T-helper 1 cell (primary cell): ENCODE results near the gene MGRN1.
A peak's percentile ranks its signal among the peaks of the same experiment; 100 is the strongest.

ENCODE experiments used
- DNase-seq, 5 donors: peaks; one replicate each; pipeline ENCODE4 v3.0.0-alpha.2; 2012 to 2020

Gene MGRN1

DNA sequence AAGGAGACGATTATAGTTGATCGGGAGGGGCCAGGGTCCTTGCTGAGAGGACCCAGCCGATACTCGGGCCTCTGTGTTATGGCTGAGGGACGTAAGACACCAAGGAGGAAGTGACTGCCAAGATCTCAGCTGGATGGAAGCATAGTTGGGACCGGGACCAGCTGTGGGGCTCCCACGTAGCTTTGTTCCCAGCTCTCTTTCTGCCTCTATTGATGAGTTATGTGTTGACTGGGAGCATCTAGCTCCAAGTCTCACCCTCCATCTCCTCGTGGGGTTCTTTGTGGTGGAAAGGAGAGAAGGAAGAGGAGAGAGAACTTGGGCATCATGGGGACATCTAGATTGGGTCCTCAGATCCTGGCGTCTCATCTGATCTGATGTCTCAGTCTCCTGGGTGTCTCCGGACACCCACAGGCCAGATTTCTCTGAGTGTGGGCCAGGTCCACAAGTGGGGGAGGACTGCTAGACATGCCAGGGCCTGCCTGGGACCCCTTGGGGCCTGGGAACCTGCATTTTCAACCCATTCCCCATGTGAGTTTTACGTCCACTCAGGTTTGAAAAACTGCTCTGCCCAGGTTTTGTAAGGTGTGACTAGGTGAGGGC is 1.0 kb downstream of the MGRN1 start:
- DNase-seq = no peak

DNA sequence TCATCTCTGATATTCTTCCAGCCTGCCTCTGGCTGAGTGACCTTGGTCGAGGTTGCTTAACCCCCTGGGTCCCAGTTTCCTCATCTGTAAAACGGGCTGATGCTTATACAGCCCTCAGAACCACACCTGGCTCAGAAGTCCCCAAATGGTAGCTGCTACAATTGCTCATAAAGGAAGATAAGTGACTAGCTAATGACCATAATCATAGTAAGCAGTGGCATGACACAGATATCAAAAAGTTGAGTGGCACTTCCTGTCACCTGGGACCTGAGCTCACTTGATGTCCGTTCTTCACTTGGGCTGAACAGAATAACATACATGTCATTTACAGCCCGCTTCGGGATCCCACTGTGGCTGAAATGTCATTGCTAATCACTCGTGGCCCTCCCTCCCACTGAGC is 1.8 kb downstream of the MGRN1 start:
- no peak for DNase-seq

DNA sequence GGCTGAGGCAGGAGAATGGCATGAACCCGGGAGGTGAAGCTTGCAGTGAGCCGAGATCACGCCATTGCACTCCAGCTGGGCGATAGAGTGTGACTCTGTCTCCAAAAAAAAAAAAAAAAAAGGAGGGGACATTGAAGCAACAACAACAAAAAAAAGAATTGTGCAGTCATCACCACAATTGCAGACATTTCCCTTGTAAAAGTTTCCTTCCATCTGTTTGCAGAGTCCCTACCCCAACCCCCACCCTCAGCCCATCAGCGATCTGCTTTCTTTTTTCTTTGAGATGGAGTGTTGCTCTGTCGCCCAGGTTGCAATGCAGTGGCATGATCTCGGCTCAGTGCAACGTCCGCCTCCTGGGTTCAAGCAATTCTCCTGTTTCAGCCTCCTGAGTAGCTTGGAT is 3.7 kb downstream of the MGRN1 start:
- no peak for DNase-seq

DNA sequence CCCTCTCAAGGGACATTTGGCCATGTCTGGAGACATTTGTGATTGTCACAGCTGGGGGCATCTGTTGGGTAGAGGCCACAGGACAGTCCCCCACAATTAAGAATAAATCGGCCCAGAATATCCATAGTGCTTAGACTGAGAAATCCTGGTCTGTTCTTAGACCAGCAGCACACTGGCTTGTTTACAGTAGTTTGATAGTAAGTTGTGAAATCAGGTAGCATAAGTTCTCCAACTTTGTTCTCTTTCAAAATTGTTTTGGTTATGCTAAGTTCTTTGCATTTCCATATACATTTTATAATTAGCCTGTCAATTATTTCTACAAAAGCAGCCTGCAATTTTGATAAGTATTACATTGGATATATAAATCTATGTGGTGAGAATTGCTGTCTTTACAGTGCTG is 6.8 kb downstream of the MGRN1 start:
- DNase-seq = no peak

DNA sequence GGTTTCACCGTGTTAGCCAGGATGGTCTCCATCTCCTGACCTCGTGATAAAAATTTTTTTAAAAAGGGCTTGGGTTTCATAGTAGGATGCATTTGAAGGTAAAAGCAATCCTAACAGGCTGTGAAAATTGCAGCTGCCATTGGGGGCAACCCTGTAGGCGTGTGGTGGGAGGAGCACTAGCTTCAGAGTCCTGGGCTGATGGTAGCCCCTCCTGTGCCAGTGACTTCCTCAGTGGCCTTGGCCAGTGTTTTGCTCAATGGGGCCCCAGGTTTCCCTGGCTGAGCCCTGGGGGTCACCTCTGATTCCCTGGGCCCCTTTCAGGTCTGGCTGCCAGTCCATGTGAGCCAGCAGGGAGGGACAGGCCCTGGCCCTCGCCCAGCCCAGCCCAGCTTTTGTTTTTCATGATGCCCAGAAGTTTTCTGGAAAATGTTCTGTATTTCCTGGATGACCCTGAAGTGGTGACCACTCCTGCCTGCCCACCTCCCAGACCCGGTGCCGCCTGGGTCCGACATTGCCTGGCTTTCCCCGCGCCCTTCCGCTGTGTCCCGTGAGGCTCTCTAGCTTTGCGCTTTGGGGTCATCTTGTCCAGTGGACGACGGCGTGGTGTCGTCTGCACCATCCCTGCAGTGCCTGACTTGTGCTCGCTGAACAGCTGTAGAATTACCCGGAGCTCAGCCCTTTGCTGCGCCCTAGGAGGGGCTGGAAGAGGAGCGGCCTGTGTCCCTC is 9.4 kb downstream of the MGRN1 start:
- DNase-seq = no peak

DNA sequence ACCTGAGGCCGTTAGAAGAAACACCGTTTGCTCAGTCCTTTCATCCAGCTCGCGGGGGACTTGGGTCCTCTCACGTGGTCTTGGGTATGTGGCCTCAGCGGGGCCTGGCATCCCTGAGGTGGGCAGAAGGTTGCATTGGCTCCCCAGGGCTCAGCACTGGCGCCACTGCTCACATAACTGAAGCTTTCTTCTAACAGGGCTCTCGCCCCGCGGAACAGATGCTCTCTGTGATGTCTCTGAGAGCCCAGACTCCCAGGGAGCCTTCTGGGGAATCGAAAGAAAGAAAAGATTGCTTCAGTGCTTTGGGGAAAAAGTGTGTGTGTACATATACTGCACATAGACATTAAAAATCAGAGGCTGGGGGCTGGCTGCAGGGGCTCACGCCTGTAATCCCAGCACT is 10.1 kb downstream of the MGRN1 start:
- DNase-seq = no peak

DNA sequence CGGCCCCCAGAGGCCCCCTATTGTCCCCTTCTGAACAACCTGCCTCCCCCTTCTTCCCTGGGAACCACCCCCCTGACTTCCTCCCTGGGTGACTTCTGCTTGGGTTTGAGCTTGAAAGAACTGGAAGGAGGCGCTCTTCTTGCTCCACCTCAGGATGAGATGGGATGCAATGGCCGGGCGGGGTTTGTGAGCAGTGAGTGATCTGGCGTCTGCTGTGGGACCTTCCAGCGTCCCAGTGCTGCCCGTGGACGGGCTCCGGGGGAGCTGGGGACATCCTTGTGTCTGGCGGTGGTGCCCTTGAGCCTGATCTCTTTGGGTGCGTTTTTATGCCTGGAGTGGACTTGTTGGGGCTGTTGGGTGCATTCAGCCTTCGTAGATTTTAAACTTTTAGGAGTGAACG is 11.6 kb downstream of the MGRN1 start:
- DNase-seq = no peak

DNA sequence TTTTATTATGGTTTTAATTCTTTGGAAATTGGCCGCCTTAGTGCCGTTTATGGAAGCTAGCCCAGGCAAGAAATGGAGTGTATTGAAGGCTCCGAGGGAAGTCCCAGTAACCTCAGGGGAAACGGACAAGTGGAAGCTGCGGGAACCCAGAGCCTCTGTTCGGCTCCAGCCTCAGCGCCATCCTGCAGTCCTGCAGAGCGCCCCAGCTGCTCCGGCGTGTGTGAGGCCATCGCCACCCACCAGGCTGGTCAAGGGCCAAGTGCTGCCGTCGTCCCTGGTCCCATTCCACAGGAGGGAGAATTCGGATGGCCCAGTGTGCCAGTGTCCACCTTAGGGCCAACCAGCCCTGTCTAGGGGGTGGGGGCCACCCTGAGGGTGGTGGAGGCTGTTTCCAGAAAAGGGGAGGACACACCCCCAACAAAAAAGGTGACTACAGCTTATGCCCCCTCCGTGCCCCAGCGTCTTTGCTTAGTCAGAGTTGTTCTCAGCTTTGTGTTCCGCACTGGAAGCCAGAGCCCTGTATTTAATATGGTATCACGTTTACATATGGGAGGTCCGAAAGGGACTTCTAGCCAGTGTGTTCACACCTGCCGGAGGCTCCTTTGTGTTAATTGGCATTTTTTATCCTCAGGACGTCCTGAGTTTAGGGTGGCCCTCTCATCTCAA is 13.0 kb downstream of the MGRN1 start:
- no peak for DNase-seq

DNA sequence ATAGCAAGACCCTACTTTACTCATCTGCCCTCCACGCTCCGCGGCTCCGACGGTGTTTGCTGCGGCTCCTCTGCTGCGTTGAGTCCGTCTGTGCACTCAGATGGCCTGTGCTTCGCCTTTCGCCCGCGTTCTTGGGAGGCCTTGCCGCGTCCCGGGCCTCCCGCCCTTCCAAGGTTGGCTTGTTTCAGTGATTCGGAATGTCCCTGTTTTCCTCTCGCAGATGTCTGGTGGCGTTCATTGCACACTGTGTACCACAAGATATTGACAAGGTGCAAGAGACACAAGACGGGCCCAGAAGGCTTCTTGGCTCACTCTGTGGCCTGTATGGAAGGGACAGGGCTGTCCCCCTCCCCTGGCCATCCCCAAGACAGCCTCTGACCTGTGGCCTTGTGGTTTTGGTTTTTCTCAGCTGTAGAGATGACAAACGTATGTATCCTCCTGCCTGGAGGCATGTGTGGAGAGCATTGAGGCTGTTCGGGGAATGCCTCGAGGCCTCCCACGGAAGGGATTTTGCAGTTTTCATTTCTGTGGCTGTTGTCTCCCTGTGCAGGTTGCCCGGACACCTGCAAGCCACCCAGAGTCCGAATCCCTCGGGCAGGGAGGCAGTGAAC is 15.4 kb downstream of the MGRN1 start:
- DNase-seq = no peak

DNA sequence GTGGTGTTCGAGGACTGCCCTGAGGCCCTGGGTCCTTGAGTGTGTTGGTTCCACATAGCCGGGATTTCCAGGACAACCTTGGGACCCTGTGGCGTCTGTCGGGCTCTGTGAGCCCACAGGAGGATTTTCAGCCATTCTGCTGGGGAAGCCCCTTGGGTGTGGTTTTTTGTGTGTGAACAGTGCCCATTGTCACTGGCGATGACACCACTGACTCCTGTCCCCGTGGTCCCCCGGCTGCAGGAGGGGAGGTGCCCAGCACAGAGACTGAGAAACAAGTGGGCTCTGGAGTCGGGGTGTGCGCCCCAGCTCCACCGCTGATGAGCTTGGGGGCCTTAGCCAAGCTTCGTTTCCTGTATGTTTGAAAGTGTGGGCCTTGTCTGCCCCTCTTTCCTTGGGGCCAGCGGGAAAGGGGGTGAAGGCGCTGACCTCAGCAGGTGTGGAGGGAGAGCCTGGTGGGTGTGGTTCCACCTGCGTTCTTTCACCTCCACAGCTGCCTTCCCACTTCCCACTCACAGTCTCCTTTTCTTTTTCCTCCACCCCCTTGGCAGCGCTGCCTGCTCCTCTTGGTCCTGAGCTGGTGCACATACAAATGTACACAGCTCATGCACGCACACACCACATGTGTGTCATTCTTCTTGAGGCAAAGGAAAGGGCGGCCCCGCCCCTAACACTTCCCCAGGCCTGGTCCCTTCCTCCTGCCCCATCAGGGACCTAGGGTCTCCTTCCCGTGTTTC is 16.1 kb downstream of the MGRN1 start:
- DNase-seq = no peak

DNA sequence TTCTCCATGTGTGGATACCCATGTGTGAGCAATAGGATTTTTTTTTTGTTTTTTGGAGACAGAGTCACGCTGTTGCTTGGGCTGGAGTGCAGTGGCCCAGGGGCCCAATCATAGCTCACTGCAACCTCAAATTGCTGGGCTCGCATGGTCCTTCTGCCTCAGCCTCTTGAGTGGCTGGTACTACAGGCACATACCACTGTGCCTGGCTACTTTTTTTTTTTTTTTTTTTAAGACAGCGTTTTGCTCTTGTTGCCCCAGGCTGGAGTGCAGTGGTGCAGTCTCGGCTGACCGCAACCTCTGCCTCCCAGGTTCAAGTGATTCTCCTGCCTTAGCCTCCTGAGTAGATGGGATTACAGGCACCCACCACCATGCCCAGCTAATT is 16.7 kb downstream of the MGRN1 start:
- no peak for DNase-seq

DNA sequence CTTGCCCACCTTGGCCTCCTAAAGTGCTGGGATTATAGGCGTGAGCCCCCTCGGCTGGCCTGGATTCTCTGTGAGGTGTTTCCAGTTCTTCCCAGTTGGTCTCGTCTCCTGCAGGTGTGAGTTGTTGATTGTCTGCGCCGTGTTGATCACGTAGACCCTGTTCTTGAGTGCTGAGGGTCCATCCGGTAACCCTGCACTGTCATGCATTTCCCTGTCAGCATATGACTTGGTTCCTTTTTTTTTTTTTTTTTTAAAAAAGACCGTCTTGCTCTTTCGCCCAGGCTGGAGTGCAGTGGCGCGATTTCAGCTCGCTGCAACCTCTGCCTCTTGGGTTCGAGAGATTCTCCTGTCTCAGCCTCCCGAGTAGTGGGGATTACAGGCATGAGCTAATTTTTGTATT is 17.3 kb downstream of the MGRN1 start:
- no peak for DNase-seq

DNA sequence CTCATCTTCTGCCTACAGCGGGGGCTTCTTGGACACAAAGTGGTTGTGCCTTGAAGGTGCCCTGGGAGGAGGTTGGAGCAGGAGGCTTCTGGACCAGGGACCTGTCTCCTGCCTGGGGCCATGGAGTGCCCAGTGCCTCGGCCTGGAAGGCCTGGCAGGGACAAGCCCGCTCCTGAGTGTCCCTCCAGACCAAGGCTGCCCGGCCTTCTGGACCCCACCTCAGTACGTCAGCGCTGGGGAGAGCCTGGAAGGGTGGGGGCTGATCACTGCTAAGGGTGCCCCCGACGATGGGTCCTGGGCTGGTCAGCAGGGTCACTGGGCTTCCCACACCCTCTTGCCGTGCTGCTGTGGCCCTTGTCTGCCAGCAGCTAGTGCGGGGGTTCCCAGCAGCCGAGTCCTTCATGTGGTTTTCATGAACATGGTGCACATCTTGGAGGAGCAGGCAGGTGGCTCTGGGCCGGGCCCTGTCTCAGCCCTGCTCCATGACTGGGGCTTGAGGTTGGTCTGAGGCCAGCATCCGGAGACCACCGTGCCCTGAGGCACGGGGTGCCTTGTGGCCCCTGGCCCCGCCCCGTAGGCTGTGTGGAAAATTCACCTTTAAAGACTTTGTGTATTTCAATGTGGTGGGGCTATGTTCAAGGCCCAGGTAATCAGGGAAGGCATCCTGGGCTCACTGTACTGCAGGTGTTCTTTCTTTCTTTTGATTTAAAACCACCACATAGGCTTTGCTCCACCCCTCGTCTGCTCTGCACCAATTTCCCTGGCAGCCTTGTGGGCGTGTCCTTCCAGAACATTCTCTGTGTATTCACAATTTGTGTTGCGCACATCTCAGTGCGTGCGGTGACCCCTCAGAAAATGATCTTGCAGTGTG is 22.4 kb downstream of the MGRN1 start:
- no peak for DNase-seq

DNA sequence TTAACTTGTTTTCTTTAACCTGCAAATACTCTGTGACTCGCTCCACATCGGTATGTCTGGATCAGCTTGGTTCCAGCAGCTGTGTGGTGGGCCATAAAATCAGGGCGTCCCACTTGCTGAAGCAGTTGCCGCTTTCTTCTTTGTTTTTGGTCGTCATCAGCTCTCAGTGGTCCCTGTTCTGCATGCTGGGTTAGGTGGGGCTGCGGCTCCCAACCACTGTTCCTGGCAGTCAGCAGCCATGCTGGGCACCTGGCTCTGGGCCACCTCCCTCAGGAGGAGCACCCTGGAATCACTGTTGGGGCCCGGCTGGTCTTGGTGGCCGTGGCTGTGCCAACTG is 23.0 kb downstream of the MGRN1 start:
- no peak for DNase-seq

DNA sequence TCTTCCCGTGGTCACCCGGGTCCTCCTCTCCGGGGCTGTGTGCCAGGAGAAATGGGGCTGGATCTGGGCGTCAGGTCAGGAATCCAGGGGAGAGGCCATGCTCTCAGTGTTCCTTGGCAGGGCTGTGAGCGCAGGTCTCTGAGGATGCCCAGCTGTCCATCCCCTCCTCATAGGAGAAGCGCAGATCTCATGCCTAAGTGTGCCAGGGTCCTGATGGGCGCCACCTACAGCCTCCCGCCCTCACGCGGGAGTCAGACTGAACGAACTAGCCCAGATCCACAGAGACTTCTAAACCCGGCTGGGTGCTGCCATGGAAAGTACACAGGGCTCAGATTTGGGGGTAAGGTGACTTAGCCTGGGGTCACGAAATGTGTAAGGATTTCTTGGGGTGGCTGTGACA is 24.3 kb downstream of the MGRN1 start:
- peak in 1 of 5 donors; percentile 22 for DNase-seq

DNA sequence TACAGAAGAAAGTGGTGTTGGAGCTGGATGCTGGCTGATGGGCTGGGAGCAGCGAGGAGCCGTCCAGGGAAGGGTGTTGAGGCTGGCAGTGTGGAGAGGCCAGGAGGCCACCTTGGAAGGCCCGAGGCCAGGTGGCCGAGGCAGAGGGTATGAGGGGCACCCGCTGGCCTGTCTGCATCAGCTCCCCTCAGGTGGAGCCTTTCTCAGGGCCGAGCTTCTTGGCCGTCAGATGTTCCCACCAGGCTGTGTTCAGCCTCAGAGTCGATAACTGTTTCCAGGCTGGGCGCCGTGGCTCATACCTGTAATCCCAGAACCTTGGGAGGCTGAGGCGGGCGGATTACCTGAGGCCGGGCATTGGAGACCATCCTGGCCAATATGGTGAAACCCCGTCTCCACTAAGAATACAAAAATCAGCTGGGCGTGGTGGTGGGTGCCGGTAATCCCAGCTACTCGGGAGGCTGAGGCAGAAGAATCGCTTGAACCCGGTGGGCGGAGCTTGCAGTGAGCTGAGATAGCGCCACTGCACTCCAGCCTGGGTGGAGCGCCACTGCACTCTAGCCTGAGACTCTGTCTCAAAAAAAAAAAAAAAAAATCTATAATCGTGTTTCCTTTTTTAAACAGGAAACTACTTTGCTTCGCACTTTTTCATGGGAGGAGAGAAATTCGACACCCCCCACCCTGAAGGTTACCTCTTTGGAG is 25.3 kb downstream of the MGRN1 start:
- no peak for DNase-seq

DNA sequence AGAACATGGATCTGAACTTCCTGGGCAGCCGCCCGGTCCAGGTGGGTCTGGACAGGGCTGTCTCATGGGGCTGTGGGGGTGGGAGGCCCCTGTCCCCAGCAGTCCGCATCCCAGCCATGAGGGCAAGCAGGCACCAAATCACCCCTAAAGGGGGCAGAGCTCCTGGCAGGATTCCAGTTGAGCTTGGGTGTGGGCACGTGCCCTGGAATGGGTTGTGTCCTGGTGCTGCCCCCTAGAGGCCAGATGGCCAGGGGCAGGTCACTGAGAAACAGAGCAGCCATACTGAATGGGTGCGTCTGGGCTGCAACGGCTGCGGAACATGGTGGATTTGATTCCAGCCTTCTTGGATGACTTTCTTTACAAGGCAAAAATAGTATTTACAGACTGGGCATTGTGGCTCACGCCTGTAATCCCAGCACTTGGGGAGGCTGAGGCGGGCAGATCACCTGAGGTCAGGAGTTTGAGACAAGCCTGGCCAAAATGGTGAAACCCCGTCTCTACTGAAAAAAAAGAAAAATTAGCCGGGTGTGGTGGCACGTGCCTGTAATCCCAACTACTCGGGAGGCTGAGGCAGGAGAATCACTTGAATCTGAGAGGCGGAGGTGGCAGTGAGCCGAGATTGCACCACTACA is 25.9 kb downstream of the MGRN1 start:
- DNase-seq = peak; percentile 53 to 74 (median 68)

DNA sequence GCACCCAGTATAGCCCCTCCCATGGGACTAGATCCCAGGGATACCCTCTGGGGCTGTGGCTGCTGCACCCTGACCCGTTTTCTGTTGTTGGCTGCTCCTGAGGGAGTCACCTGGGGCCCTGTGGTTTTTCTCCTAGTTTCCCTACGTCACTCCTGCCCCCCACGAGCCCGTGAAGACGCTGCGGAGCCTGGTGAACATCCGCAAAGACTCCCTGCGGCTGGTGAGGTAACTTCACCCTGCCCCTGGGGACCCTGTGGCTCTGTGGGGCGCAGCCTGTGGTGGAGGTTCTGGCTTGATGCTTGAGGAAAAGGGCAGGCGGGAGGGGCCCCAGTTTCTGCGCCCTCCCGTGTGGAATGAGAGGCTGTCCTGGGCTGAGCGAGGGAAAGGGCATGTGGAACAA is 27.2 kb downstream of the MGRN1 start:
- DNase-seq = no peak

DNA sequence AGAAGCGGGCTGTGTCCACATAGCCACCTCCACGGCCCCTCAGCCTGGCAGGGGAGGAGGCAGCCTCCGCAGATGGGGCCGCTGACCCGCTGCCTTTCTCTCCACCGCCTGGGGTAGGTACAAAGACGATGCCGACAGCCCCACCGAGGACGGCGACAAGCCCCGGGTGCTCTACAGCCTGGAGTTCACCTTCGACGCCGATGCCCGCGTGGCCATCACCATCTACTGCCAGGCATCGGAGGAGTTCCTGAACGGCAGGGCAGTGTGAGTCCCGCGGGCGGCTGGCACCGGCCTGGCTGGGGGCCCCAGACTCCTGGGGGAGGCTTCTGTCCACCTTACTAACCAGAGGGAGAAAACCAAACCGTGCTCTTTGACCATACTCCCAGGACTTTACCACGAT is 27.9 kb downstream of the MGRN1 start:
- DNase-seq = no peak

DNA sequence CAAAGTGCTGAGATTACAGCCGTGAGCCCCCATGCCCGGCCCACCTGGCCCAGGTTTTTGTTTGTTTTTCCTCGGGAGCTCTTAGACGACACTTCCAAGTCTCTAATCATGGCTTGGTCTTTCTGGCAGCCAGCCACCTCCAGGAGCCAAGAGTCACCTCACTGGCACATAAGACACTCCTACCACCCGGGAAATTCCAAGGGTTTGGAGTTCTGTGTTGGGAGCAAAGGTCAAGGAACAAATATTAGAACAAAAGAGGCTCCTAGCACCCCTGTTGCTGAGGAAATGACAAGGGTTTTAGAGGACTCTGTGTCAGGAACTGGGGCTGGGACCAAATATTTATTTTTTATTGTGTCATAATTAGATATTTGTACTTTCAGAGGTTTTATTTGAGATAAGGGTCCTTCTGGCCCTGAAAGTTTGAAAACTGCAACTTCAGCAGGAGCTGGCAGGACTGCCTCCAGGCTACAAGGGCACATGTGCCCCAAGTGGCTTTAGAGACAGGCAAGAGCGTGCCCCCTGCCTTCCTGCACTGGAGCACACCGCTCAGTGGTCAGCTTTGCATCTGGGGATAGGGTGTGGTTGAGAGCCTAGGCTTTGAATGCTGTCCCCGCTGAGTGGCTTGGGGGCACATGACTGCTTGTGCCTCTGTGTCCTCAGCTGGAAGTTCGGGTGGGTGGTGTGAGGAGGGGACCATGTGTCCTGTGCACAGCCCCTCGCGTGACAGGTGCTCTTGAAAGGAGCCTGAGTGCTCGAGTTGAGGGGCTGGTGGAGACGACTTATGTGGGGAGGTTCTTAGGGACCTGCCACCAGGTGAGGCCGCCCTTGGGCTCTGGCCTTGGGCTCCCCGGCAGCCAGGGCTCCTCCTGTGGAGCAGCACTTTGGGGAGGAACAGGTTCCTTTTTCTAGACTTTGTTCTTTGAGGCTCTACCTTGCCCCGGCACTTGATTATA is 29.7 kb downstream of the MGRN1 start:
- DNase-seq = no peak
